ENCODE measurements around the gene EFCAB13. TPM values are rescaled to one million over a fixed set of nuclear protein-coding genes. Genes with fewer than 3 reads are reported as not detected.
A peak's percentile ranks its signal among the peaks of the same experiment; 100 is the strongest.

EFCAB13 gene
- total RNA-seq, 1 donor from 2014 or later: 24.5 TPM

- no peak for DNase-seq (ENCODE audit: low spot score)
- intact Hi-C loops (cut with DNase I): no loop called here
- ATAC-seq: no peak
Measured at GRCh38 chr17:47291242-47291873, 32.4 kb upstream of the EFCAB13 start.

- intact Hi-C loops (cut with DNase I): no loop called here
- ATAC-seq: no peak
Measured at GRCh38 chr17:47292206-47292605, 31.5 kb upstream of the EFCAB13 start.

GRCh38 chr17:47295037-47295873 lies 28.5 kb upstream of the EFCAB13 start:
- DNase-seq (ENCODE audit: low spot score) (peak; percentile 77), ATAC-seq (peak; percentile 67)
- intact Hi-C loops (cut with DNase I): no loop called here

More at GRCh38 chr17:47292206-47292605, 31.5 kb upstream of the EFCAB13 start:
- no peak for DNase-seq (ENCODE audit: low spot score)

GRCh38 chr17:47295874-47296255 lies 27.9 kb upstream of the EFCAB13 start:
- intact Hi-C loops (cut with DNase I): no loop called here
- DNase-seq (ENCODE audit: low spot score) (no peak), ATAC-seq (peak; percentile 3)

- ATAC-seq: no peak
- intact Hi-C loops (cut with DNase I): no loop called here
- DNase-seq (ENCODE audit: low spot score): no peak
Measured at GRCh38 chr17:47297661-47298400, 25.9 kb upstream of the EFCAB13 start.

GRCh38 chr17:47298712-47299111 lies 25.0 kb upstream of the EFCAB13 start:
- DNase-seq (ENCODE audit: low spot score) (no peak), ATAC-seq (no peak)
- intact Hi-C loops (cut with DNase I): no loop called here

- intact Hi-C loops (cut with DNase I): no loop called here
- DNase-seq (ENCODE audit: low spot score) (no peak), ATAC-seq (no peak)
Measured at GRCh38 chr17:47299239-47299910, 24.4 kb upstream of the EFCAB13 start.

GRCh38 chr17:47300718-47301117 lies 23.0 kb upstream of the EFCAB13 start:
- ATAC-seq (no peak), DNase-seq (ENCODE audit: low spot score) (no peak)
- intact Hi-C loops (cut with DNase I): no loop called here

- ATAC-seq: no peak
- intact Hi-C loops (cut with DNase I): no loop called here
Measured at GRCh38 chr17:47301161-47301560, 22.6 kb upstream of the EFCAB13 start.

GRCh38 chr17:47301831-47302230 lies 21.9 kb upstream of the EFCAB13 start:
- DNase-seq (ENCODE audit: low spot score): no peak
- ATAC-seq: no peak
- intact Hi-C loops (cut with DNase I): no loop called here

More at GRCh38 chr17:47301161-47301560, 22.6 kb upstream of the EFCAB13 start:
- no peak for DNase-seq (ENCODE audit: low spot score)

GRCh38 chr17:47304186-47304585 lies 19.6 kb upstream of the EFCAB13 start:
- intact Hi-C loops (cut with DNase I): no loop called here
- DNase-seq (ENCODE audit: low spot score) (no peak), ATAC-seq (no peak)

- DNase-seq (ENCODE audit: low spot score) (no peak), ATAC-seq (peak; percentile 56)
- intact Hi-C loops (cut with DNase I): no loop called here
Measured at GRCh38 chr17:47305302-47305923, 18.3 kb upstream of the EFCAB13 start.

- intact Hi-C loops (cut with DNase I): no loop called here
- ATAC-seq: no peak
- no peak for DNase-seq (ENCODE audit: low spot score)
Measured at GRCh38 chr17:47310186-47310733, 13.5 kb upstream of the EFCAB13 start.

GRCh38 chr17:47311420-47311819 lies 12.3 kb upstream of the EFCAB13 start:
- intact Hi-C loops (cut with DNase I): no loop called here
- ATAC-seq (no peak), DNase-seq (ENCODE audit: low spot score) (no peak)

- no peak for DNase-seq (ENCODE audit: low spot score)
- ATAC-seq: peak; percentile 79
Measured at GRCh38 chr17:47315451-47316266, 8.1 kb upstream of the EFCAB13 start.

GRCh38 chr17:47316311-47316710 lies 7.4 kb upstream of the EFCAB13 start:
- intact Hi-C loops (cut with DNase I): loop anchor here (5.0 kb wide), 1 partner anchor 84 kb away; no protein-coding TSS in a partner anchor
- ATAC-seq: peak; percentile 83
- no peak for DNase-seq (ENCODE audit: low spot score)

More at GRCh38 chr17:47315451-47316266, 8.1 kb upstream of the EFCAB13 start:
- intact Hi-C loops (cut with DNase I): loop anchor here (5.0 kb wide), 1 partner anchor 83 kb away; no protein-coding TSS in a partner anchor

- peak; percentile 64 for ATAC-seq
- no peak for DNase-seq (ENCODE audit: low spot score)
- intact Hi-C loops (cut with DNase I): loop anchor here (5.0 kb wide), 1 partner anchor 85 kb away; no protein-coding TSS in a partner anchor
Measured at GRCh38 chr17:47317119-47317518, 6.6 kb upstream of the EFCAB13 start.

Data from sciatic nerve (tissue), 2 donors.